ENCODE data around the gene TMX2.
"Not testable (repeated sequence)": the region's sequence is repeated elsewhere in the genome, so short reads cannot be mapped to it uniquely, and the experiment has no call there.

TMX2 gene

DNA sequence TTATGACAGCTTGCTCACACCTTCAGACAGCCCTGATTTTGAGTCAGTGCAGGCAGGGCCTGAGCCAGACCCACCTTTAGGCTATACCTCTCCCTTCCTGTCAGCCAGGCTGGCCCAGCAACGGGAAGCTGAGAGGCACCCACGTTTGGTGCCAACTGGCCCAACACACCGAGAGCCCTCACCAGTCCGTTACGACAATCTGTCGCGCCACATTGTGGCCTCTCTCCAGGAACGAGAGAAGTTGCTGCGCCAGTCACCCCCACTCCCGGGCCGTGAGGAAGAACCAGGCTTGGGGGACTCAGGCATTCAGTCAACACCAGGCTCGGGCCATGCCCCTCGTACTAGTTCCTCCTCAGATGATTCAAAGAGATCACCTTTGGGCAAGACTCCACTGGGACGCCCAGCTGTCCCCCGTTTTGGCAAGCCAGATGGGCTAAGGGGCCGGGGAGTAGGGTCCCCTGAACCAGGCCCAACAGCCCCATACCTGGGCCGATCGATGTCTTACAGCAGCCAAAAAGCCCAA, 13.5 kb upstream of the TMX2 start:
- TF ChIP-seq, protein P1, sequence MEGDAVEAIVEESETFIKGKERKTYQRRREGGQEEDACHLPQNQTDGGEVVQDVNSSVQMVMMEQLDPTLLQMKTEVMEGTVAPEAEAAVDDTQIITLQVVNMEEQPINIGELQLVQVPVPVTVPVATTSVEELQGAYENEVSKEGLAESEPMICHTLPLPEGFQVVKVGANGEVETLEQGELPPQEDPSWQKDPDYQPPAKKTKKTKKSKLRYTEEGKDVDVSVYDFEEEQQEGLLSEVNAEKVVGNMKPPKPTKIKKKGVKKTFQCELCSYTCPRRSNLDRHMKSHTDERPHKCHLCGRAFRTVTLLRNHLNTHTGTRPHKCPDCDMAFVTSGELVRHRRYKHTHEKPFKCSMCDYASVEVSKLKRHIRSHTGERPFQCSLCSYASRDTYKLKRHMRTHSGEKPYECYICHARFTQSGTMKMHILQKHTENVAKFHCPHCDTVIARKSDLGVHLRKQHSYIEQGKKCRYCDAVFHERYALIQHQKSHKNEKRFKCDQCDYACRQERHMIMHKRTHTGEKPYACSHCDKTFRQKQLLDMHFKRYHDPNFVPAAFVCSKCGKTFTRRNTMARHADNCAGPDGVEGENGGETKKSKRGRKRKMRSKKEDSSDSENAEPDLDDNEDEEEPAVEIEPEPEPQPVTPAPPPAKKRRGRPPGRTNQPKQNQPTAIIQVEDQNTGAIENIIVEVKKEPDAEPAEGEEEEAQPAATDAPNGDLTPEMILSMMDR (IDR thresholded peaks at IDR 0.05; ENCODE audit: unreplicated experiment in 3 of 3): no peak
- H3K4me3 Mint-ChIP-seq: no peak overlapping the region
- H3K27me3 Mint-ChIP-seq (ENCODE audit: low read depth): no peaks in the 10 kb centered on the region
- H3K9me3 Mint-ChIP-seq: no peaks in the 10 kb centered on the region
- no peaks in the 10 kb centered on the region for H3K4me1 Mint-ChIP-seq
- H3K36me3 Mint-ChIP-seq (ENCODE audit: low read depth): peaks cover 55% of the 10 kb centered on the region
- H3K27ac Mint-ChIP-seq: no peak overlapping the region

- H3K36me3 Mint-ChIP-seq (ENCODE audit: low read depth): peaks cover 63% of the 10 kb centered on the region
- H3K27ac Mint-ChIP-seq: no peak overlapping the region
- no peaks in the 10 kb centered on the region for H3K9me3 Mint-ChIP-seq
- H3K4me3 Mint-ChIP-seq: no peak overlapping the region
- H3K27me3 Mint-ChIP-seq (ENCODE audit: low read depth): no peaks in the 10 kb centered on the region
- TF ChIP-seq, protein P1 (IDR thresholded peaks at IDR 0.05; ENCODE audit: unreplicated experiment in 3 of 3): no peak
- no peaks in the 10 kb centered on the region for H3K4me1 Mint-ChIP-seq
Measured at GRCh38 chr11:57699813-57700212, 12.6 kb upstream of the TMX2 start.

DNA sequence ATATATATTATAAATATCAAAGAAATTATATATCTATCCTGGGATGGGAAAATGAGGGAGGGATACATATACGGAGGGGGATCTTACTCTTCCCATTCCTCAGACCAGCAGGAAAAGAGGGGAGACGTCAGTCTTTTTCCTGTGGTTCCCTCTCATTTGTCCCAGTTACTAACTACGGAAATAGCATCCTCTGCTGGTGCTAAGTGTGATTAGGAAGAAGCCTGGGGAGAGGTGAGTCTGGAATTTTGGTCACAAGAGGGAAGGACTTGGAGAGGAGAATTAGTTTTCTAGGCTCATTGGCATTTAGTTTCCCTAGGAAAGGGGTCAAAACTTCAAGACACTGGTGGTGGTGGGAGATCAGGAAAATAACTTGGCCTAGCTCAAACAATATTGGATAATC, 12.0 kb upstream of the TMX2 start:
- Mint-ChIP-seq H3K4me3 (no peak overlapping the region), H3K36me3 (ENCODE audit: low read depth) (peaks cover 63% of the 10 kb centered on the region), H3K4me1 (no peaks in the 10 kb centered on the region), H3K27ac (no peak overlapping the region), H3K27me3 (ENCODE audit: low read depth) (no peaks in the 10 kb centered on the region), H3K9me3 (no peaks in the 10 kb centered on the region)
- TF ChIP-seq, protein P1 (IDR thresholded peaks at IDR 0.05; ENCODE audit: unreplicated experiment in 3 of 3): no peak

DNA sequence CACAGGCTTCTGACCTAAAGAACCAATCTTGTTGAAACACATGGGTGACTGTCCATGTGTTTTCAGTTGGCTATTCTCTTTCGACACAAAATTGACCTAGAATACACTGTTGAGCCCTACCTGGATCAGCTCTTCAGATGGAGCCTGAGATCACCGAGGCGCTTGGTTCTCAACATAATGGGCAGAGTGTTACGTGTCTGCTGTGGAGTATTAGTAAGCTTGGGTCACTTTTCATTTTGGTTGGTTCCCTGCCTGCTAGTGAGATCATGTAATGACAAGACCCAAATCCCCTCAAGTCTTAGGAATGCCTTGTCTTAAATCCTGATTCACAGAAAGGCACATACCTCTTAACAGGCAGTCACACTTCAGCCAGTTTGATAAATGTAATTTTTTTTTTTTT, 9.1 kb upstream of the TMX2 start:
- H3K27ac Mint-ChIP-seq: no peak overlapping the region
- no peaks in the 10 kb centered on the region for H3K27me3 Mint-ChIP-seq (ENCODE audit: low read depth)
- H3K9me3 Mint-ChIP-seq: no peaks in the 10 kb centered on the region
- H3K4me1 Mint-ChIP-seq: no peaks in the 10 kb centered on the region
- peaks cover 56% of the 10 kb centered on the region for H3K36me3 Mint-ChIP-seq (ENCODE audit: low read depth)
- TF ChIP-seq, protein P1 (IDR thresholded peaks at IDR 0.05; ENCODE audit: unreplicated experiment in 3 of 3): no peak
- H3K4me3 Mint-ChIP-seq: no peak overlapping the region

DNA sequence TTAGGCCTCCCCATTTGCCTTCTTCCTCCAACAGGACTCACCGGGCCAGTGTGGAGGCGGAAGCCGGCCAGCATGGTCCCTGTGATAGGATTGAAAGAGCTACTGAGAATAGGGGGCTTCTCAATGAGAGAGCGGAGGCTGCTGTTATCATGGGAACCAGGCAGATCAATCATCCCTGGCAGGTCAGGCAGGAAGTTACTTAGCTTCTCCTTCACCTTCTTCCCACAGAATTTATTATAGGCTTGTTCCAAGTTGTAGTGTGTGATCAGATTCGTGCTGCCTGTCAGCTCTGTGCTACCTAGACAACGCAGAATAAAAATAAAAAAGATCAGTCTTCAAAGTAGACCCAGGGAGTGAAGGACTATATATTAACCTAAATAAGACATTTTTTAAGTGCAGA, 7.5 kb upstream of the TMX2 start:
- H3K4me1 Mint-ChIP-seq: no peaks in the 10 kb centered on the region
- H3K27me3 Mint-ChIP-seq (ENCODE audit: low read depth): no peaks in the 10 kb centered on the region
- no peaks in the 10 kb centered on the region for H3K9me3 Mint-ChIP-seq
- no peak overlapping the region for H3K4me3 Mint-ChIP-seq
- H3K36me3 Mint-ChIP-seq (ENCODE audit: low read depth): peaks cover 50% of the 10 kb centered on the region
- TF ChIP-seq, protein P1 (IDR thresholded peaks at IDR 0.05; ENCODE audit: unreplicated experiment in 3 of 3): no peak
- H3K27ac Mint-ChIP-seq: no peak overlapping the region

GRCh38 chr11:57705432-57705831, 7.0 kb upstream of the TMX2 start:
- not testable (repeated sequence) for H3K9me3 Mint-ChIP-seq; H3K4me1 Mint-ChIP-seq; H3K4me3 Mint-ChIP-seq; H3K27me3 Mint-ChIP-seq (ENCODE audit: low read depth); H3K27ac Mint-ChIP-seq
- H3K36me3 Mint-ChIP-seq (ENCODE audit: low read depth): peaks cover 48% of the 10 kb centered on the region

All from nephron (organoid).